GM21786 (cell line): ENCODE data around the gene NDUFB7.
A peak's percentile ranks its signal among the peaks of the same experiment; 100 is the strongest.

ENCODE experiments used
- ATAC-seq: cut with Tn5 transposase; IDR thresholded peaks from one replicate; pipeline ENCODE4 v1.9.1; 2021; ENCODE audit not compliant: unreplicated experiment

NDUFB7 gene

GRCh38 chr19:14526423-14526822 is 45.4 kb downstream of the NDUFB7 start:
- no peak for ATAC-seq

GRCh38 chr19:14525729-14526128 is 46.1 kb downstream of the NDUFB7 start:
- ATAC-seq = no peak

- ATAC-seq = no peak
These were observed 51.3 kb downstream of the NDUFB7 start for GRCh38 chr19:14520543-14520942.

- ATAC-seq = no peak
These were observed 51.9 kb downstream of the NDUFB7 start for GRCh38 chr19:14519860-14520407.

GRCh38 chr19:14519245-14519859 is 52.5 kb downstream of the NDUFB7 start:
- no peak for ATAC-seq

GRCh38 chr19:14517840-14518505 is 53.9 kb downstream of the NDUFB7 start, which contains the start of gene DNAJB1:
Gene DNAJB1, minus strand, starts transcription at chr19:14518397. Its CDS starts 48 bp downstream, at chr19:14518349.
- peak; percentile 53 for ATAC-seq

GRCh38 chr19:14517446-14517839 is 54.4 kb downstream of the NDUFB7 start:
- no peak for ATAC-seq

GRCh38 chr19:14516746-14517438 is 55.0 kb downstream of the NDUFB7 start:
- no peak for ATAC-seq
